HepG2 (cell line): ENCODE data around the gene CCT6A. TPM values are rescaled to one million over a fixed set of nuclear protein-coding genes. Genes with fewer than 3 reads are reported as not detected.

Experiments
- ARID2 ChIP-seq: sonication (generic); formaldehyde crosslinking; IDR thresholded peaks from 2 replicates; pipeline ENCODE4 v1.8.1; 2022; ENCODE audit warnings: mild to moderate bottlenecking, missing genetic modification reagents, borderline replicate concordance
- E2F2 ChIP-seq: sonication (generic); formaldehyde crosslinking; IDR thresholded peaks from 2 replicates; pipeline ENCODE4 v1.4.0; 2020; ENCODE audit warnings: missing genetic modification reagents, borderline replicate concordance
- ETV5 ChIP-seq: IDR thresholded peaks from 2 replicates; pipeline ENCODE4 v1.6.1; 2018; ENCODE audit warnings: missing biosample characterization, missing genetic modification reagents, inconsistent platforms, borderline replicate concordance
- GABPA ChIP-seq, 2 experiments: IDR thresholded peaks; 2 replicates each; pipeline ENCODE4 v1.6.1; 2011 to 2016; ENCODE audit warnings: low read depth in 2 of 2, low read length in 1 of 2, missing biosample characterization in 1 of 2, missing genetic modification characterization in 1 of 2
- HNRNPH1 ChIP-seq: fragments of 200-400 bp; formaldehyde crosslinking; optimal IDR thresholded peaks from 2 replicates; pipeline ENCODE3; 2017; ENCODE audit warnings: mild to moderate bottlenecking, low read depth, low read length
- IRF9 ChIP-seq: sonication (generic); formaldehyde crosslinking; IDR thresholded peaks from 2 replicates; pipeline ENCODE4 v1.8.0; 2022; ENCODE audit warnings: missing genetic modification reagents, mild to moderate bottlenecking, borderline replicate concordance
- MXD1 ChIP-seq: sonication (generic); formaldehyde crosslinking; IDR thresholded peaks from 2 replicates; pipeline ENCODE4 v1.4.0; 2020; ENCODE audit warnings: mild to moderate bottlenecking, missing genetic modification reagents
- PHF21A ChIP-seq: sonication (generic); formaldehyde crosslinking; IDR thresholded peaks from 2 replicates; pipeline ENCODE4 v1.5.0; 2020; ENCODE audit warnings: mild to moderate bottlenecking, missing genetic modification reagents
- SP4 ChIP-seq: sonication (generic); formaldehyde crosslinking; IDR thresholded peaks from 2 replicates; pipeline ENCODE4 v1.8.1; 2023; ENCODE audit warnings: mild to moderate bottlenecking, missing genetic modification reagents
- ZKSCAN5 ChIP-seq: sonication (generic); formaldehyde crosslinking; IDR thresholded peaks from 2 replicates; pipeline ENCODE4 v1.5.1; 2020; ENCODE audit warnings: mild to moderate bottlenecking, missing genetic modification reagents
- ZNF235 ChIP-seq: sonication (generic); formaldehyde crosslinking; IDR thresholded peaks from 2 replicates; pipeline ENCODE4 v1.8.1; 2023; ENCODE audit warnings: mild to moderate bottlenecking, missing genetic modification reagents, borderline replicate concordance
- ZNF414 ChIP-seq: sonication (generic); formaldehyde crosslinking; IDR thresholded peaks from 2 replicates; pipeline ENCODE4 v1.5.0; 2020; ENCODE audit warnings: missing genetic modification reagents
- ZNF670 ChIP-seq: sonication (generic); formaldehyde crosslinking; IDR thresholded peaks from 2 replicates; pipeline ENCODE4 v1.8.0; 2022; ENCODE audit warnings: mild to moderate bottlenecking, missing genetic modification reagents, borderline replicate concordance
- ZNF788 ChIP-seq: sonication (generic); formaldehyde crosslinking; IDR thresholded peaks from 2 replicates; pipeline ENCODE4 v1.5.0; 2020; ENCODE audit warnings: mild to moderate bottlenecking, missing genetic modification reagents, borderline replicate concordance
- polyA plus RNA-seq, 8 experiments: library from polyadenylated mRNA; depleted of rRNA in 3 of 8; stranded (reverse) in 7 of 8; unstranded in 1 of 8; fragments of >200 nt; fragmentation: Illumina TruSeq in 4 of 8; extraction: Trizol in 4 of 8; gene quantifications; 2 replicates each; pipeline versions ENCODE4 v1.2.1 to v1.2.3, GENCODE V29; 2011 to 2016; ENCODE audit warnings: low read depth in 4 of 8, missing spikeins in 1 of 8, mixed read lengths in 1 of 8; ENCODE audit not compliant: insufficient read depth in 1 of 8
- total RNA-seq, 5 experiments: library from RNA; depleted of rRNA; stranded (reverse); fragments of >200 nt; fragmentation: Illumina TruSeq; extraction: Trizol; gene quantifications; 2 replicates each; pipeline ENCODE4 v1.2.3, GENCODE V29; 2016; ENCODE audit warnings: low read depth in 1 of 5
- TF ChIP-seq, protein P1 (sequence below): IDR thresholded peaks from 2 replicates; pipeline ENCODE4 v1.6.1; 2016
- TF ChIP-seq, protein P2 (sequence below): sonication (generic); formaldehyde crosslinking; IDR thresholded peaks from 2 replicates; pipeline ENCODE4 v1.4.0; 2020; ENCODE audit warnings: mild to moderate bottlenecking, missing genetic modification reagents
- TF ChIP-seq, protein P3 (sequence below): IDR thresholded peaks from 2 replicates; pipeline ENCODE4 v1.6.1; 2012; ENCODE audit warnings: inconsistent platforms
- TF ChIP-seq, protein P4 (sequence below): sonication (generic); formaldehyde crosslinking; IDR thresholded peaks from 2 replicates; pipeline ENCODE4 v1.8.1; 2023; ENCODE audit warnings: mild to moderate bottlenecking, inconsistent platforms, moderate library complexity, missing genetic modification reagents, borderline replicate concordance
- TF ChIP-seq, protein P5 (sequence below): sonication (generic); formaldehyde crosslinking; IDR thresholded peaks from 2 replicates; pipeline ENCODE4 v1.5.0; 2020; ENCODE audit warnings: missing genetic modification reagents

Gene CCT6A
- total and polyA plus RNA-seq, 2 of the 13 experiments (the other 11 are each of a cell fraction or from before 2014, with no cell fraction given), result 219 to 292 TPM

DNA sequence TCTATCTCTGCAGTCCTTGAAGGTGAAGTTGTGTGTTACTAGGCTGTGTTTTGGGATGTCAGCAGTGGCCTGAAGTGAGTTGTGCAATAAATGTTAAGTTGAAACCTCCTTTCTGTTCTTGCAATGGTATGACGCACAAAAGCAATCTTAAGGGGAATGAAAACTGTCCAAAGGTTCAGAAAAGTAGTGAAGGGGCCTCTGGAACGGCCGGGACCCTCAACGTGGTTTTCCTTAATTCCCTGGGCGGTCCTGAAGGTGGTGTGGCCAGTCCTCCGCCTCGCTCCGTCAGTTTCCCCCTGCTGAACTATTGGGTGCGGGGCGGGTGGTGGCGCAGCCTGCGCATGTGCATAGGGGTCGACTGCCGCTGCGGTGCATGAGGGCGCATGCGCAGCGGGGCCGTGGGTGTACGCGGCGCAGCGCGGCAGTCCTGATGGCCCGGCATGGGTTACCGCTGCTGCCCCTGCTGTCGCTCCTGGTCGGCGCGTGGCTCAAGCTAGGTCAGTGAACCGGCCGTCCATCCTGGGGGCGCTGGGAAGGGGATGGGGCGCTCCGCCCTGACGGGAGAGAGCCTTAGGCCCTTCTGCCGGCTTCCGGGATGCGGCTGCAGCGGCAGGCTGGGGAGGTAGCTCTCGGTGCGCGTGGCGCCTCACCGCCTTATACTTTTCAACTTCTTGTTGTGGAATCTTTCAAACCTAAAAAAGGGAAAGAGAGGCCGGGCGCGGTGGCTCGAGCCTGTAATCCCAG lies 12.5 kb downstream of the CCT6A start, which contains the start of gene SUMF2 (continued):
- TF ChIP-seq E2F2 (CRISPR knock-in tag) (no peak), ZNF788 (CRISPR knock-in tag) (peak; percentile 97; the same call in 1 of the 2 replicates), GABPA (IDR thresholded peaks at IDR 0.05; ENCODE audit: low read depth, low read length) (no peak), GABPA (CRISPR knock-in tag; IDR thresholded peaks at IDR 0.05; ENCODE audit: low read depth) (no peak), ARID2 (CRISPR knock-in tag) (no peak), HNRNPH1 (peak; percentile 60), ZNF414 (peak; percentile 91), IRF9 (CRISPR knock-in tag) (peak; percentile 79), ETV5 (CRISPR knock-in tag) (peak; percentile 53; the same call in 1 of the 2 replicates), MXD1 (CRISPR knock-in tag) (peak; percentile 96), ZNF235 (CRISPR knock-in tag) (no peak), PHF21A (CRISPR knock-in tag) (peak; percentile 72), SP4 (CRISPR knock-in tag) (peak; percentile 60; the same call in 1 of the 2 replicates), ZNF670 (no peak), ZKSCAN5 (CRISPR knock-in tag) (no peak)
- TF ChIP-seq, protein P1, sequence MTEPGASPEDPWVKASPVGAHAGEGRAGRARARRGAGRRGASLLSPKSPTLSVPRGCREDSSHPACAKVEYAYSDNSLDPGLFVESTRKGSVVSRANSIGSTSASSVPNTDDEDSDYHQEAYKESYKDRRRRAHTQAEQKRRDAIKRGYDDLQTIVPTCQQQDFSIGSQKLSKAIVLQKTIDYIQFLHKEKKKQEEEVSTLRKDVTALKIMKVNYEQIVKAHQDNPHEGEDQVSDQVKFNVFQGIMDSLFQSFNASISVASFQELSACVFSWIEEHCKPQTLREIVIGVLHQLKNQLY (CRISPR knock-in tag), result no peak; the same call in 1 of the 2 replicates
- TF ChIP-seq, protein P2, sequence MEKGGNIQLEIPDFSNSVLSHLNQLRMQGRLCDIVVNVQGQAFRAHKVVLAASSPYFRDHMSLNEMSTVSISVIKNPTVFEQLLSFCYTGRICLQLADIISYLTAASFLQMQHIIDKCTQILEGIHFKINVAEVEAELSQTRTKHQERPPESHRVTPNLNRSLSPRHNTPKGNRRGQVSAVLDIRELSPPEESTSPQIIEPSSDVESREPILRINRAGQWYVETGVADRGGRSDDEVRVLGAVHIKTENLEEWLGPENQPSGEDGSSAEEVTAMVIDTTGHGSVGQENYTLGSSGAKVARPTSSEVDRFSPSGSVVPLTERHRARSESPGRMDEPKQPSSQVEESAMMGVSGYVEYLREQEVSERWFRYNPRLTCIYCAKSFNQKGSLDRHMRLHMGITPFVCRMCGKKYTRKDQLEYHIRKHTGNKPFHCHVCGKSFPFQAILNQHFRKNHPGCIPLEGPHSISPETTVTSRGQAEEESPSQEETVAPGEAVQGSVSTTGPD (CRISPR knock-in tag), result 0 out of 2 replicates have a peak, but pooled peaks have one; percentile 36
- TF ChIP-seq, protein P3, sequence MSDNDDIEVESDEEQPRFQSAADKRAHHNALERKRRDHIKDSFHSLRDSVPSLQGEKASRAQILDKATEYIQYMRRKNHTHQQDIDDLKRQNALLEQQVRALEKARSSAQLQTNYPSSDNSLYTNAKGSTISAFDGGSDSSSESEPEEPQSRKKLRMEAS, result peak; percentile 93
- TF ChIP-seq, protein P4, sequence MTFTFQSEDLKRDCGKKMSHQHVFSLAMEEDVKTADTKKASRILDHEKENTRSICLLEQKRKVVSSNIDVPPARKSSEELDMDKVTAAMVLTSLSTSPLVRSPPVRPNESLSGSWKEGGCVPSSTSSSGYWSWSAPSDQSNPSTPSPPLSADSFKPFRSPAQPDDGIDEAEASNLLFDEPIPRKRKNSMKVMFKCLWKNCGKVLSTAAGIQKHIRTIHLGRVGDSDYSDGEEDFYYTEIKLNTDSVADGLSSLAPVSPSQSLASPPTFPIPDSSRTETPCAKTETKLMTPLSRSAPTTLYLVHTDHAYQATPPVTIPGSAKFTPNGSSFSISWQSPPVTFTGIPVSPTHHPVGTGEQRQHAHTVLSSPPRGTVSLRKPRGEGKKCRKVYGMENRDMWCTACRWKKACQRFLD (CRISPR knock-in tag), result no peak
- TF ChIP-seq, protein P5, sequence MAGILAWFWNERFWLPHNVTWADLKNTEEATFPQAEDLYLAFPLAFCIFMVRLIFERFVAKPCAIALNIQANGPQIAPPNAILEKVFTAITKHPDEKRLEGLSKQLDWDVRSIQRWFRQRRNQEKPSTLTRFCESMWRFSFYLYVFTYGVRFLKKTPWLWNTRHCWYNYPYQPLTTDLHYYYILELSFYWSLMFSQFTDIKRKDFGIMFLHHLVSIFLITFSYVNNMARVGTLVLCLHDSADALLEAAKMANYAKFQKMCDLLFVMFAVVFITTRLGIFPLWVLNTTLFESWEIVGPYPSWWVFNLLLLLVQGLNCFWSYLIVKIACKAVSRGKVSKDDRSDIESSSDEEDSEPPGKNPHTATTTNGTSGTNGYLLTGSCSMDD, result no peak
